GM21737 (cell line): ENCODE measurements around the gene JPH2.

ENCODE experiments used
- ATAC-seq: cut with Tn5 transposase; IDR thresholded peaks from one replicate; pipeline ENCODE4 v1.9.1; 2021; ENCODE audit warnings: mild to moderate bottlenecking, moderate library complexity; ENCODE audit not compliant: unreplicated experiment

Gene JPH2

GRCh38 chr20:44104798-44105517, 82.0 kb downstream of the JPH2 start:
- no peak for ATAC-seq

GRCh38 chr20:44102582-44102981, 84.4 kb downstream of the JPH2 start:
- no peak for ATAC-seq

DNA sequence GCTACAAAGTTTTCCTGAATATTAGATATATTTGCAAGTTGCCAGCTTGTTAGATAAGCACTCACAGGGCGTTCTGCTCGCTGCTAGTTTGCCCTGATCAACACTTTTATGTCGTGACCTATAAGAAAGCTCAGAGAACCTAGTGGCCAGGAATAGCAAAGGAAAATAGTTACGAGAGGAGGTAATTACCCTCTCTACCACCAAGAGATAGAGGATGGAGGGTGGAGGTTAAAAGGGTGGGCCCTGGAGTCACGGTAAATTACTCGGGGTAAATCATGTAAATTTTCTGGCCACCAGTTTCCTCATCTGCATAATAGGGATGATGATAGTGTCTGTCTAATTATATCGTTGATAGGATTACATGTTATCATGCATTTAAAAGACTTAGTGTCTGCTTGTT, 87.2 kb downstream of the JPH2 start:
- ATAC-seq: no peak

GRCh38 chr20:44098657-44099056, 88.3 kb downstream of the JPH2 start:
- ATAC-seq: no peak

- no peak for ATAC-seq
These were observed 88.7 kb downstream of the JPH2 start for GRCh38 chr20:44098256-44098630.

DNA sequence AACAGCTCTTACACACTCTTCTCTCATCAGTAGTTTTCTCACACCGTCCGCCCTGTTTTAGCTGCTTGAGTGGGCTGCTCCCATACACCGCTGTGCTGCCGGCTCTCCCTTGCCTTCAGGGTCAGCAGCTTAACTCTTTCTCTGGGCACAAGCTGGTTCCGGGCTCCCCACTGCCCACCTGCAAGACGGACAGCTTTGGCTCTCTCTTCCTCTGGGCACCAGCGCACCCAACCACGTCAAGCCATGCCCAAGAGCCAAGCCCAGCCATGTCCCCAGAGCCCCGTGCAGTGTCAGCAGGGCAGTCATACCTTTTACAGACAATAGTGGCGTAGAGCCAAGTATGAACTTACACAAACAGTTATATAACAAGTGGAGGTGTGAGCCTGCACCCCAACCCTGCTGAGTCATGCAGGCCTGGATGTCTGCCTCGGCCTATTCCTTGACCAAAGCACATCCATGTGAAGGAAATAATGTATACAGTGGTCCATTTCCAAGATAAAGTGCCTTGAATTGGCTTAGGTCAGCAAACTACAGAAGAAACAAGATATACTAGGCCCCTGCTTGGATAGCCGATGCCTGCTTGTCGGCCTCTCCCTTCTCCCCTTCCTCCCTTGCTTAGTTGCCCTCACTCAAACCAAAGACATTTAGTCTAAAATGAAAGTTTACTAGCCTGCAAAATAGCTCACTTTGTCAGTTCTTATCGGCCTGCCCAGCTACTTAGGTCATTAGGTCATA, 89.3 kb downstream of the JPH2 start:
- ATAC-seq: no peak

GRCh38 chr20:44095831-44096230, 91.2 kb downstream of the JPH2 start:
- no peak for ATAC-seq

GRCh38 chr20:44093249-44093582, 93.8 kb downstream of the JPH2 start:
- ATAC-seq: no peak

GRCh38 chr20:44092551-44093248, 94.3 kb downstream of the JPH2 start:
- no peak for ATAC-seq

DNA sequence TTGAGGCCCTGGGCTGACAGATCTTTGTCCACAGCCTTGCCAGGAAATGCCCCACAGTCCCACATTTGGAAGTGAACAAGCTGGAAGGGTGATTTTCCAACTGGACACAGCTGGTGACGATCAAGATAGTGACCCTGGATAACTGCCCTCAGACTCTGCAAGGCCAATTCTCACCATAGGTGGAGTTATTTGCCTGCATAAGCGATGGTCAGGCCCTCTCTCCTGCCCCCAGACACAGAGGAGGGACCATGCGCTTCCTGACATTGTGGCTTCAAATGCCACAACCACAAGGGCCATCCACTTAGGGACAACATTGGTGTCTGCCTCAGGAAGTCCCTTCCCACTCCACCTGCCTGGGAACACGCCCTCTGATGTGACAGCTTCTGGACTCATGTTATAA, 96.0 kb downstream of the JPH2 start:
- no peak for ATAC-seq

DNA sequence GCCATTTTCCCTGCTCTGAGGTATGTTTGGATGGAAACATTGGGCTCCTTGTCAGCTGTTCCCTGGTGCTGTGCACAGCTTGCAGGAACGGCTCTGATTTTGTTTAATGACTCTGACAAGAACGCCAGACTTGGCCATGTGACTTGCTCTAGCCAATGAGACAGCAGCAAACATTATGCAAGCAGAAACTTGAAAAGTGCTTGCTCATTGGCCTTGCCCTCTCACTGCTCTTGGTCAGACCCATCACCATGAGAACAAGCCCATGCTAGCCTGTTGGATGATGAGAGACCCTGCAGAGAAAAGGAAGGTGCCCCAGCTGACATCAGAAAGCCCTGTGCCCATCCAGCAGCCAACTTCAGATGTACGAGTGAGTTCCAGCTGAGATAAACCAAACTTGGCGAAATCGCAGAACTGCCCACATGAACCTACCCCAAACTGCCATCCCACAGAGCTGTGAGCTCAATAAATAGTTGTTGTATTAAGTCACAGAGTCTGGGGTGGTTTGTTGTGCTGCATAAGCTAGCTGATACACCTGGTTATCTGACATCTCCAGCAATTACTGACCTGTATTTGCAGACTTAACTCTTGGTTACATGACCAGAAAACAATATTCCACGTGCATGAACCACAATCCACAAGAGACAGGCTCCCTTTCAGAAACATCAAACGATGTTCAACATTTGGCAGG, 96.9 kb downstream of the JPH2 start:
- no peak for ATAC-seq

DNA sequence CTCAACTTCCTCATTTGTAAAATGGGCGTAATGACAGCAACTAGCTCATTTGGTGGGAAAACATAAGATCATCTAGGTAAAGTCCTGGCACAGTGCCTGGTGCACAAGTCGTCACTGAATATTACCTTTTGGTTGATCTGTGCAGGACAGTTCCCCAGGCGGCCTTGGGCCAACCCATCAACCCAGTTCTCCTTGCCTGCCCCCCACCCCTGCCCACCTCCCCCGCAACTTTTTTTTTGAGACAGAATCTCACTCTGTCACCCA, 99.2 kb downstream of the JPH2 start:
- ATAC-seq: no peak

- ATAC-seq: no peak
These were observed 99.7 kb downstream of the JPH2 start for GRCh38 chr20:44087051-44087856.

DNA sequence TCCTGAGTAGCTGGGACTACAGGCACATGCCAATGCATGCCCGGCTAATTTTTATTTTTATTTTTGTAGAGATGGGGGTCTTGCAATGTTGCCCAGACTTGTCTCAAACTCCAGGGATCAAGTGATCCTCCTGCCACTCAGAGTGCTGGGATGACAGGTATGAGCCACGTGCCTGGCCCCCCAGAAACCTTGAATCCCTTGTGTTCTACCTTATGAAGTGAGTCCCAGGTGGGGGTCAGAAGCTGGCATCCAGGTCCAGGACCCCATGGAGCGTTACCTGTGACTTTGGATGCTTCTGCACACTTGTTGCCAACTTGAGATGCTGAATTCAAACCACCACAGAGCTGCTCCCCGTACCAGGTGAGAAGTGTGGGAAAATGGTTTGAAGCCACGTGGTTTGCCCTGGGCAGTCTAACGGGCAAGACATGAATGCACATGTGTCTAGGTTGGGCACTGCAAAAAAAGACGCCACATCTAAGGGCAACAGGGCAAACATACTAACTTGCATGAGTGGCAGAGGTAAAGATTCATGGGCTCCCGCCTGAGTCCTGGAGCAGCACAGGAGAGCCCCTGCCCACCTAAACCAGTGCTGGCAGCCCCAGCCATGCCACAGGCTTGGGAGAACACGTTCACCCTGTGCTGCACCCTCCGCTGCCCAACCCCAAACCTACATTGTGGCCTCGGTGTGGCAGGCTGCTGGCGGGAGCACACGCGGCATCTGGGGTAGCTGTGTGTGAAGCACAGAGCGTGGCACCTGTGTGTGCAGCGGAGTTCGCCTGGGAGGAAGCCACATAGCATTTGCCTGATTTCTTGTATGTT, 101.2 kb downstream of the JPH2 start:
- ATAC-seq: no peak

- no peak for ATAC-seq
These were observed 102.1 kb downstream of the JPH2 start for GRCh38 chr20:44084891-44085290.

GRCh38 chr20:44084439-44084838, 102.5 kb downstream of the JPH2 start:
- ATAC-seq: no peak

DNA sequence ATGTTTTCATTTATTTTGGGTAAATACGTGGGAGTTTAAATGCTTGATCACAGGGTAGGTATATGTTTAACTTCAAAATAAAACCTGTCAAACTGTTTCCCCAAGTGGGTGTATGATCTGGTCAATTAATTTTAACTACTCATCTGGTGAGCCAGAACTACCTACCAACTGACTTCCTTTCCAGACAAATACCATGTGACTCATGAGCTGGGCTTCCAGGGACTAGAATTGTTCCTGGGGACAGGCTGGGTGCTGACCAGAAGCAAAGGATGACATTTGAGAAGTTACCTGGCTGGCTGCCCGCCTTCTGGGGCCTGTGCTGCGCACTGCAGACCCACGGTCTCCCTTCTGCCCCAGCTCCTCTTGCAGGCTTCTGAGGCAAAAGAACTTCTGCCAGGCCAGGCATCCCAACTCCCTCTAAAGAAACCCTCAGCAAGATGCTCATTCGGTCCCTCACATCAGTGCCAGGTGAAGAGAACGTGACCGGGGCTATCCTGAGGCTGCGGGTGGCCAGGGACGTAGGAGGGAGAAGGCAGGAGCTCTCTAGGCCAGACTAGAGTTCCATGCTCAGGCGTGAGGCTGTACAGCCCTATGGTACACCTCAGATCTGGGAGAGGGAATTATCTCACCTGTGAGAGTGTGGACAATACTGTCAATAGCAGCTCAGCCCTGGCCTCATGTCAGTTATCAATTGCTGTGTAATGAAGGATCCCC, 103.6 kb downstream of the JPH2 start:
- ATAC-seq: no peak

DNA sequence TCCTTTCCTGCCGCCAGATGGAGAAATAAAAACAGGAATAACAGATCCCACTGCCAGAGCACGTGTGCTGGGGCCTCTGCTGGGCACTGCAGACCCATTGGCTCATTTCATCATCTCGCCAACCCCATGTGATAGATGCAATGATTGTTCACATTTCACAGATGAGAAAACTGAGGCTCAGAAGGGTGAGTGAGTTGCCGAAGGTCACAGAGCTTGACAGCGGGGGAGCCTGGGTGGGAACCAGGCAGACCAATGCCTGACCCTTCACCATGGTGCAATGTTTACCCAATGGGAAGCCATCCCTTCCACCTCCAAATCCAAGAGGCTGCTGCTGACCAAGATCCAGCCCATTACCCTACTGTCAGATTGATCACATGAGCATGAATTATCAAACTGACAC, 105.1 kb downstream of the JPH2 start:
- no peak for ATAC-seq

- ATAC-seq: no peak
These were observed 105.5 kb downstream of the JPH2 start for GRCh38 chr20:44081476-44081875.
